Neuronal stem cell (in vitro differentiated cells): ENCODE data around the gene SMS.

Source experiments
- DNase-seq: peaks from one replicate; pipeline ENCODE4 v3.0.0-alpha.2; 2013; ENCODE audit warnings: low spot score
- H2AFZ ChIP-seq: one replicate; pipeline ENCODE4 v1.6.1; 2013; ENCODE audit warnings: mild to moderate bottlenecking, low read length, inconsistent platforms
- H2AK5ac ChIP-seq: 2 replicates; pipeline ENCODE4 v1.6.1; 2013; ENCODE audit warnings: low read depth, mild to moderate bottlenecking, inconsistent platforms, low read length, moderate library complexity, mixed read lengths
- H2BK120ac ChIP-seq: 2 replicates; pipeline ENCODE4 v1.6.1; 2013; ENCODE audit warnings: low read depth, mild to moderate bottlenecking, inconsistent platforms, low read length, moderate library complexity, mixed read lengths
- H2BK12ac ChIP-seq: one replicate; pipeline ENCODE4 v1.6.1; 2013; ENCODE audit warnings: low read length, inconsistent platforms
- H2BK15ac ChIP-seq: 2 replicates; pipeline ENCODE4 v1.6.1; 2013; ENCODE audit warnings: mild to moderate bottlenecking, low read length, inconsistent platforms, mixed read lengths
- H2BK5ac ChIP-seq: one replicate; pipeline ENCODE4 v1.6.1; 2013; ENCODE audit warnings: inconsistent platforms, mild to moderate bottlenecking, low read length, moderate library complexity
- H3K14ac ChIP-seq: one replicate; pipeline ENCODE4 v1.6.1; 2013; ENCODE audit warnings: low read length, inconsistent platforms
- H3K18ac ChIP-seq: 2 replicates; pipeline ENCODE4 v1.6.1; 2013; ENCODE audit warnings: low read length, inconsistent platforms
- H3K23ac ChIP-seq: 2 replicates; pipeline ENCODE4 v1.6.1; 2013; ENCODE audit warnings: low read depth, mild to moderate bottlenecking, mixed read lengths, low read length, inconsistent platforms; ENCODE audit not compliant: poor library complexity
- H3K27ac ChIP-seq: replicated peaks from 3 replicates; pipeline ENCODE4 v1.5.1; 2013; ENCODE audit warnings: low read length, inconsistent platforms
- H3K27me3 ChIP-seq, 3 experiments: 2 replicates each; pipeline ENCODE4 v1.6.1; 2013; ENCODE audit warnings: low read length in 3 of 3, mild to moderate bottlenecking in 2 of 3, inconsistent platforms in 1 of 3, low read depth in 1 of 3, mixed read lengths in 1 of 3, moderate library complexity in 1 of 3; ENCODE audit not compliant: control insufficient read depth in 3 of 3, insufficient read depth in 3 of 3
- H3K36me3 ChIP-seq, 2 donors: replicated peaks in 1 of 2; 2 replicates each; pipeline ENCODE4 v1.6.1; 2013; ENCODE audit warnings: low read length in 2 of 2; ENCODE audit not compliant: control insufficient read depth in 2 of 2, insufficient read depth in 2 of 2
- H3K4ac ChIP-seq: 2 replicates; pipeline ENCODE4 v1.6.1; 2013; ENCODE audit warnings: inconsistent platforms, mild to moderate bottlenecking, low read length, moderate library complexity
- H3K4me1 ChIP-seq, 2 donors: 1 replicate in 1 of 2; 2 replicates in 1 of 2; pipeline ENCODE4 v1.6.1; 2013; ENCODE audit warnings: low read length in 2 of 2, low read depth in 1 of 2; ENCODE audit not compliant: control insufficient read depth in 2 of 2, insufficient read depth in 1 of 2
- H3K4me2 ChIP-seq: one replicate; pipeline ENCODE4 v1.6.1; 2013; ENCODE audit warnings: mild to moderate bottlenecking, low read length, inconsistent platforms; ENCODE audit not compliant: insufficient read depth, poor library complexity, severe bottlenecking
- H3K4me3 ChIP-seq, 2 donors: 2 replicates each; pipeline ENCODE4 v1.5.1; 2013; ENCODE audit warnings: low read length in 2 of 2, mild to moderate bottlenecking in 2 of 2, inconsistent platforms in 1 of 2, moderate library complexity in 1 of 2
- H3K79me1 ChIP-seq: one replicate; pipeline ENCODE4 v1.6.1; 2013; ENCODE audit warnings: low read depth, mild to moderate bottlenecking, inconsistent platforms, low read length, moderate library complexity
- H3K9ac ChIP-seq: one replicate; pipeline ENCODE4 v1.6.1; 2013; ENCODE audit warnings: mild to moderate bottlenecking, low read depth, low read length, inconsistent platforms; ENCODE audit not compliant: poor library complexity
- H3K9me3 ChIP-seq, 2 donors: replicated peaks in 1 of 2; 2 replicates each; pipeline versions ENCODE3 to v1.6.1; 2013; ENCODE audit warnings: low read length in 2 of 2, mild to moderate bottlenecking in 2 of 2, inconsistent platforms in 1 of 2, low read depth in 1 of 2, mixed read lengths in 1 of 2, moderate library complexity in 1 of 2; ENCODE audit not compliant: control insufficient read depth in 2 of 2, insufficient read depth in 1 of 2
- H4K8ac ChIP-seq: one replicate; pipeline ENCODE4 v1.6.1; 2013; ENCODE audit warnings: low read depth, mild to moderate bottlenecking, inconsistent platforms, low read length, moderate library complexity
- H4K91ac ChIP-seq: one replicate; pipeline ENCODE4 v1.6.1; 2013; ENCODE audit warnings: low read length, low read depth, mild to moderate bottlenecking, inconsistent platforms; ENCODE audit not compliant: poor library complexity
- WGBS, 2 donors: extraction: QIAGEN DNeasy Blood & Tissue Kit; methylation state at CpG; one replicate each; pipeline ENCODE4 v1.1.7; 2013; ENCODE audit warnings: missing lambda C conversion rate in 2 of 2, mixed read lengths in 1 of 2; ENCODE audit not compliant: insufficient read length in 2 of 2, insufficient replicate concordance in 1 of 2; ENCODE audit errors: extremely low coverage in 2 of 2; 5-methylcytosine and 5-hydroxymethylcytosine counted together

Gene SMS

DNA sequence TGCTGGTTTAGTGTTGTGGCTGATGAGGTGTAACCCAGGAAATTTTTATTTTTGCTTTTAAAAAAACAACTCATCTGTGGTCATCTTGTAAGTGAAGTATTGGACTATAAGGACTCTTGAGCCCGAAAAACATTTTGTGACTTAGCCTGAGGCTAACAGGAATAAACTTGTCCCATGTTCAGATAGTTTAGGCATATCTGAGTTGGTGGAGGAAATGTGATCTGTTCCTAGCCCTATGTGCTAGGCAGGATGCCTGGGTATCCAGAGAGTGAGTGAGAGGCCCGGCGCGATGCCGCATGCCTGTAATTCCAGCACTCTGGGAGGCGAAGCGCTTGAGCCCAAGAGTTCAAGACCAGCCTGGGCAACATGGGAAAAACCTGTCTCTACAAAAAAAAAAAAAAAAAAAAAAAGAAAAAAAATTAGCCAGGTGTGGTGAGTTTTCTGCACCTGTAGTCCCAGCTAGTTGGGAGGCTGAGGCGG lies 3.7 kb downstream of the SMS start:
- Histone ChIP-seq H2AK5ac (no peak overlapping the region), H3K4me1 (peaks cover 6 to 23% of the 10 kb centered on the region in 2 donors), H3K14ac (no peak overlapping the region), H3K18ac (no peak overlapping the region), H2BK15ac (no peak overlapping the region), H3K36me3 (peaks cover 0 to 35% of the 10 kb centered on the region in 2 donors), H3K9me3 (no peaks in the 10 kb centered on the region), H3K27me3 (no peaks in the 10 kb centered on the region), H3K4me2 (no peak overlapping the region), H2BK5ac (no peak overlapping the region), H2BK120ac (no peak overlapping the region), H3K27ac (no peak overlapping the region), H3K4ac (no peak overlapping the region), H3K23ac (no peak overlapping the region), H4K91ac (no peak overlapping the region), H3K9ac (no peak overlapping the region), H2AFZ (no peak overlapping the region), H3K4me3 (no peak overlapping the region), H4K8ac (no peak overlapping the region), H2BK12ac (no peak overlapping the region), H3K79me1 (no peaks in the 10 kb centered on the region)
- no peak for DNase-seq
- WGBS, 2 donors: no CpG with 5 or more reads among the region's 8 CpGs

DNA sequence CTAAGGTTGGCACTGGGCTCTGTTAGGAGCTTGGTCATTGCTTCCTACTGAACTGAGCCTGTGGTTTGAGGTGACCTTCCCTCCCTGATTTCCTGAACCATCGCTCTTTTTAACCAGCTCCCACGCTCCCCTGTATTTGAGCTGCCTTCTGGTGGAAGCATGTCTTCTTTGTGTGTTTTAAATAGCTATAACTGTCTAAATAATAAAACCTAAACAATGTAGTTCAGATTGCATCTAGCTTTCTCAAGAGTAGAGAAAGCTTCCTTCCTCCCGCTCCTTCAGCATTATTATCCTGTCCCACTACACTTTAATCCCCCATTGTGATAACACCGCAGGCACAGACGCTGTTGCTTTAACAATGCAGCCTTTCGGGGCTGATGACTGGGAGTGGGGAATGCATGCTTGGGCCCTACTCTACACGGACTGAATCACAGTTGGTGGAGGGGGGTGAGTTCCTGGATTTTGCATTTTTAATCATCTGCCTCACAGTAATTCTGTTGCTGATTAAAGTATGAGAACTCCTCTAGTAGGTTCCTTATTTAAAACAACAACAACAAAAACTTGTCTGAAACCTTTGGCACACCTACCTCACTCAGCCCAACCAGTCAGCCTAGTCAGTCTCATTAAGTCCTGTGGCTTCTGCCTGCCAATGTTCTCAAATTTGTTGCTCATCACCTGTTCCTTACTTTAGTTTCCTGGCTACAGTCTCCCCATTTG lies 6.6 kb downstream of the SMS start:
- Histone ChIP-seq H2BK15ac (no peak overlapping the region), H2AFZ (peak overlapping the region; percentile 45), H3K14ac (no peak overlapping the region), H3K9me3 (no peaks in the 10 kb centered on the region), H3K36me3 (peaks cover 0 to 35% of the 10 kb centered on the region in 2 donors), H2BK12ac (no peak overlapping the region), H2BK120ac (no peak overlapping the region), H3K27me3 (no peaks in the 10 kb centered on the region), H3K23ac (no peak overlapping the region), H2AK5ac (no peak overlapping the region), H2BK5ac (no peak overlapping the region), H3K4me1 (peaks cover 6 to 18% of the 10 kb centered on the region in 2 donors), H4K8ac (no peak overlapping the region), H3K4me3 (no peak overlapping the region), H3K4me2 (peak overlapping the region; percentile 25), H3K79me1 (no peaks in the 10 kb centered on the region), H3K4ac (no peak overlapping the region), H3K27ac (peak overlapping the region; percentile 68), H3K9ac (no peak overlapping the region), H4K91ac (no peak overlapping the region), H3K18ac (no peak overlapping the region)
- DNase-seq: no peak
- no CpG with 5 or more reads among the region's 7 CpGs for WGBS, 2 donors

DNA sequence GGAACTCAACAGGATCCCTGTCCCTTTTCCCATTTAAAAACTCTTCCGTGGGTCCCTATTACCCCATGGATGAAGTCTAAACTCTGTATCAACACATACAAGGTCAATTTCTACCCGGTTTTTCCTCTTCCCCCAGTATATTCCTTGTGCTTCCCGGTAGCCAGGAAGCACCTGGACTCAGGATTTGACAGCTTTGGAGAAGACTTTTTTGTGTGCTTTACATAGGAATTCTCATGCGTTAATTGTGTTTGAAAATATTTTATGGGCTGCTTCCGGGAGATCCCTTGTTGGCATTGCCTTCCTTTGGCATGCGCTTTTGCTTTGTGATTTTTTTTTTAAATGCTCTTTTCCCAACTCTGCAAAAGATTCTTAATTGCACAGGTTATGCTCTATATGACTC lies 7.2 kb downstream of the SMS start:
- Histone ChIP-seq H2BK15ac (no peak overlapping the region), H2BK5ac (no peak overlapping the region), H3K27ac (peak overlapping the region; percentile 30), H3K4ac (no peak overlapping the region), H3K79me1 (no peaks in the 10 kb centered on the region), H2BK12ac (no peak overlapping the region), H3K4me3 (no peak overlapping the region), H2BK120ac (no peak overlapping the region), H4K91ac (no peak overlapping the region), H3K14ac (no peak overlapping the region), H3K4me1 (peaks cover 5 to 18% of the 10 kb centered on the region in 2 donors), H3K27me3 (no peaks in the 10 kb centered on the region), H2AK5ac (no peak overlapping the region), H3K18ac (no peak overlapping the region), H2AFZ (no peak overlapping the region), H3K9ac (no peak overlapping the region), H3K9me3 (no peaks in the 10 kb centered on the region), H3K36me3 (peaks cover 0 to 29% of the 10 kb centered on the region in 2 donors), H3K23ac (no peak overlapping the region), H3K4me2 (no peak overlapping the region), H4K8ac (no peak overlapping the region)
- no peak for DNase-seq
- WGBS, 2 donors: no CpG with 5 or more reads among the region's 6 CpGs

DNA sequence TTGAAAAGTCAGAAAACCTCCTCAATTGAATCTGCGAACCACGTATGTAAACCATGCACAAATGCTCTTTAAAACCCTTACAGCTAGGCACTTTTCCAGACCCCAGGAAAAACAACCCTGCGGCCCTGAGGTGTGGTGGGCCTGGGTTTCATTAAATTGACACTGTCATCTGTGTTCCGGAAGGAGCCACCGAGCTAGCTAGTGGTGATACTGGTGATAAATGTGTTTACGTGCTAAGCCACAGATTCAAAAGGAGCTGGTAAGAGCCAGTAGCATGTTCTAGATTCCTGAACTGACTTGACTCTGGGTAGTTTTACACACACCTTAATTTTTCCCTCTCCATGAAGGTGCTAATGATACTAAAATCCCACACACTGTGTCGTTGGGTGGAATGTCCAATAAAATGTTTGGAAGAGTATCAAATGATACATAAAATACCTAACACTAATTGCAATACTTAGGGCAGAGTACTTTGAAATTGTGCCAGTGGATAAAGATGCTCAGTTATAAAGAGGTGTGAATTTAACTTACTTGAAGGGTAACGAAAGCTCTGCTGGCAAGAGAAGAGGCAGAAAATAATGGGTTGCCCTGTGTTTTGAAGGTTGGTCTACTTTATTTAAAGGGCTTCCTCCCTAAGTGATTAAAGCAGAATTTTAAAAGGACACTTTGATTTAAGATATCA lies 8.5 kb downstream of the SMS start:
- Histone ChIP-seq H3K4me1 (peaks cover 5 to 15% of the 10 kb centered on the region in 2 donors), H3K4me3 (no peak overlapping the region), H3K14ac (no peak overlapping the region), H3K4ac (no peak overlapping the region), H4K8ac (no peak overlapping the region), H4K91ac (no peak overlapping the region), H2BK120ac (no peak overlapping the region), H3K18ac (no peak overlapping the region), H2AK5ac (no peak overlapping the region), H2BK15ac (no peak overlapping the region), H3K23ac (no peak overlapping the region), H3K27me3 (no peaks in the 10 kb centered on the region), H3K4me2 (no peak overlapping the region), H3K9ac (no peak overlapping the region), H2BK12ac (no peak overlapping the region), H3K9me3 (no peaks in the 10 kb centered on the region), H3K36me3 (peaks cover 0 to 18% of the 10 kb centered on the region in 2 donors), H2BK5ac (no peak overlapping the region), H3K27ac (no peak overlapping the region), H2AFZ (no peak overlapping the region), H3K79me1 (no peaks in the 10 kb centered on the region)
- DNase-seq: no peak
- WGBS, 2 donors: no CpG with 5 or more reads among the region's 8 CpGs
